ENCODE results near the gene COQ7. TPM values are rescaled to one million over a fixed set of nuclear protein-coding genes. Genes with fewer than 3 reads are reported as not detected.

COQ7 gene
- total RNA-seq, 4 donors from 2014 or later, result 11.4 to 18.3 (median 15.4) TPM

DNA sequence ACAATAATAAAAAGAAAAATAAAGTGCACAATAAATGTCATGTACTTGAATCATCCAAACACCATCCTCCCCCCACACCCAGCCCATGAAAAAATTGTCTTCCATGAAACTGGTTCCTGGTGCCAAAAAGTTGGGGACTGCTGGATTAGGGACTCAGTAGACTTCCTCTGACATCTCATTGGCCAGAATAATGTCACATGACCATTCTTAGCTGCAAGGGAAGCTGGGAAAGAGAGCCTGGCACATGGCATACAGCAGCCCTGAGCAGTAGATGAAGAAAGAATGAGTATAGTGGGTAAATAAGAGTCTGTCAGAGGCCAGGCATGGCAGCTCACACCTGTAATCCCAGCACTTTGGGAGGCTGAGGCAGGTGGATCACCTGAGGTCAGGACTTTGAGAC lies 58.9 kb downstream of the COQ7 start:
- TF ChIP-seq, protein P1, sequence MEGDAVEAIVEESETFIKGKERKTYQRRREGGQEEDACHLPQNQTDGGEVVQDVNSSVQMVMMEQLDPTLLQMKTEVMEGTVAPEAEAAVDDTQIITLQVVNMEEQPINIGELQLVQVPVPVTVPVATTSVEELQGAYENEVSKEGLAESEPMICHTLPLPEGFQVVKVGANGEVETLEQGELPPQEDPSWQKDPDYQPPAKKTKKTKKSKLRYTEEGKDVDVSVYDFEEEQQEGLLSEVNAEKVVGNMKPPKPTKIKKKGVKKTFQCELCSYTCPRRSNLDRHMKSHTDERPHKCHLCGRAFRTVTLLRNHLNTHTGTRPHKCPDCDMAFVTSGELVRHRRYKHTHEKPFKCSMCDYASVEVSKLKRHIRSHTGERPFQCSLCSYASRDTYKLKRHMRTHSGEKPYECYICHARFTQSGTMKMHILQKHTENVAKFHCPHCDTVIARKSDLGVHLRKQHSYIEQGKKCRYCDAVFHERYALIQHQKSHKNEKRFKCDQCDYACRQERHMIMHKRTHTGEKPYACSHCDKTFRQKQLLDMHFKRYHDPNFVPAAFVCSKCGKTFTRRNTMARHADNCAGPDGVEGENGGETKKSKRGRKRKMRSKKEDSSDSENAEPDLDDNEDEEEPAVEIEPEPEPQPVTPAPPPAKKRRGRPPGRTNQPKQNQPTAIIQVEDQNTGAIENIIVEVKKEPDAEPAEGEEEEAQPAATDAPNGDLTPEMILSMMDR (IDR thresholded peaks at IDR 0.05), result no peak
- no peak for TF ChIP-seq POLR2A (IDR thresholded peaks at IDR 0.05)
- intact Hi-C loops (cut with DNase I; ENCODE audit: low total_unique reads), result no loop called here
- H3K4me3 ChIP-seq (ENCODE audit: low read depth, poor library complexity, severe bottlenecking), result no peak overlapping the region
- DNase-seq (ENCODE audit: low spot score in 2 of 2), result no peak

DNA sequence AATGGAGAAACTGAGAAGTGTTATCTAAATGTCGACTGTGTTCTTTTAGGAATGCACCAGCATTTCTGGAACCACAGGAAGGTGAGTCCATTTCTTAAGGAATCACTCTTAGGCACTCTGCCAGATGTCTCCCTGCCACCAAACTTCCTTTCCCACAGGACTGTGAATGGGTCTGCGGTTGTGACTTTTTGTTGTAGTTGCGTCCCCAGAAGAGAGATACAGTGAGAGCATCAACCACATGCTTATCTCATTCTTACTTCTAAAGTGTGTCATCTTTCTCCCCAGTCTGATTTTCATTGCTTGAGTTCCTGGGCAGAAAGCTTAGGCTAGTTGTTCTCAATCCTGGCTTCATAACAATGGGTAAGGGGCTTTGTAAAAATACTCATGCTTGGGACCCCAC lies 59.8 kb downstream of the COQ7 start:
- no peak overlapping the region for H3K4me3 ChIP-seq (ENCODE audit: low read depth, poor library complexity, severe bottlenecking)
- TF ChIP-seq POLR2A (IDR thresholded peaks at IDR 0.05), result no peak
- TF ChIP-seq, protein P1 (IDR thresholded peaks at IDR 0.05), result no peak
- 78 to 85% methylated on average over 3 of the region's 3 CpGs for WGBS, 2 donors
- intact Hi-C loops (cut with DNase I; ENCODE audit: low total_unique reads), result no loop called here
- DNase-seq (ENCODE audit: low spot score in 2 of 2), result no peak

DNA sequence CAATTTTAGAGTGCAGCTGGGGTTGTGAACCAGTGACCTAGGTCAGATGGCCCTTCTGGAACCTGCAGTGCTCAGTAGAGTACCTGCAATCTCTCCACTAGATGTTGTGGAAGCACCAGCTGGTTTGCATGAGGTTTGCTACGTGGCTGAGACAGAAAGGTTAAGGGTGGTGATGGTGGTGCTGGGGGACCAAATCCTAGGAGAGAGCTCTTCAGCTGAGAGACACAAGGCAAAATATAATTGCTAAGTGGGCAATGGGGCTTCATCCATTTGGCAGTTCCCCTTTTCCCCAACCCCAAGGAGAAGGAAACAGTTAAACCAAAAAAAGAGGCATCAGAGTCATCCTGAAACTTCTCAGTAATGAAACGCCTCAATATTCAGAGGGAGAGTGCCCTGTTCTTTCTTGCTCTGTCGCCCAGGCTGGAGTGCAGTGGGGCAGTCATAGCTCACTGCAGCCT lies 60.3 kb downstream of the COQ7 start:
- no peak for DNase-seq (ENCODE audit: low spot score in 2 of 2)
- no peak for TF ChIP-seq POLR2A (IDR thresholded peaks at IDR 0.05)
- TF ChIP-seq, protein P1 (IDR thresholded peaks at IDR 0.05), result no peak
- WGBS, 2 donors, result 74% methylated on average over 3 of the region's 3 CpGs
- intact Hi-C loops (cut with DNase I; ENCODE audit: low total_unique reads), result no loop called here
- H3K4me3 ChIP-seq (ENCODE audit: low read depth, poor library complexity, severe bottlenecking), result no peak overlapping the region

DNA sequence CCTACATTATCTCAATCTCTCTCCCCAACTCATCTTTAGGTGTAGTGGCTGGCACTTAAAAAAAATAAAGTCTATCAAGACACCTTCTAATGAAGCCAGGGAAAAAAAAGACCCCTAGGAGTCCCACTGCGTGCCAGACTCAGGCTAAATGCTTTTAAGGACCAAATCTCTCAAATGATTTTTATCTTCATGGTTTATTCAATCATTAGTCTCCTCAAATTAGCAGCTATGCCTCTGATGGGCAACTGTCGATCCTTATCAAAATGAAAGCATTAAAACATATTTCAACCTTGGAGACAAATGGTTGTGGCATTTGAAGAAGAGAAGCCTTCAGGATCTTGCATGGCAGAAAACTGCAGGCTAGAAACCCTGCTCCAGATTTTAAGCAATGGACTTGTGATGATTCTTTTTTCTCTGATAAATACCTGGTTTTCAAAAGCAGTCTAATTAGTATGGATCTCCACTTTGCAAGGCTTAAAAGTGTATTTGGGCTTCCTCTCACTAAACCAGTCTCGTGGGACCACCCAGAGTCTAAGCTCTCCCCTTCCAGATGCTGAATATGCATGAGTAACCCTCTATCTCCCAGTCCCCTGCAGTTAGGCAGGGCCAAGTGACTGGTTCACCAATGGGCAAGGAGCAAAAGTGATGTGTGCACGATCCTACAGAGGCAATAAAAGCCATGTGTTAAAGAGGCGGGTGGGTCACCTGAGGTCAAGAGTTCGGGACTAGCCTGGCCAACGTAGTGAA lies 61.2 kb downstream of the COQ7 start:
- intact Hi-C loops (cut with DNase I; ENCODE audit: low total_unique reads), result no loop called here
- DNase-seq (ENCODE audit: low spot score in 2 of 2), result no peak
- H3K4me3 ChIP-seq (ENCODE audit: low read depth, poor library complexity, severe bottlenecking), result no peak overlapping the region
- TF ChIP-seq POLR2A (IDR thresholded peaks at IDR 0.05), result no peak
- TF ChIP-seq, protein P1 (IDR thresholded peaks at IDR 0.05), result no peak
- WGBS, 2 donors, result 71 to 80% methylated on average over 7 of the region's 7 CpGs

Other genes with a start within 250 kb of the COQ7 start
- 100 to 1,000 TPM in 3 of 4 donors, 10 to 100 TPM in 1; 86.4 to 187 (median 105) TPM for gene SMG1, start 141.2 kb upstream of the COQ7 start, total RNA-seq
- 1 to 10 TPM in 1 of 4 donors, under 1 TPM in 3; 0.38 to 1.6 (median 0.73) TPM for gene TMC7, start 83.7 kb upstream of the COQ7 start, total RNA-seq
- 10 to 100 TPM; 57.3 to 61.0 (median 58.1) TPM for gene ITPRIPL2, start 46.4 kb downstream of the COQ7 start, total RNA-seq
- gene SYT17, start 100.6 kb downstream of the COQ7 start, total RNA-seq, result 1 to 10 TPM; 3.7 to 9.0 (median 4.8) TPM
- gene CLEC19A, start 218.1 kb downstream of the COQ7 start, total RNA-seq, result not detected

Data from lower leg skin (tissue), 4 donors.